B cell (primary cell): ENCODE data around the gene B4GALT4. TPM values are rescaled to one million over a fixed set of nuclear protein-coding genes. Genes with fewer than 3 reads are reported as not detected.

Experiments used
- ATAC-seq: fragments of 200-7000 bp; cut with Tn5 transposase; one replicate; pipeline ENCODE4 v1.10.0; 2021; ENCODE audit warnings: low read depth, mild to moderate bottlenecking, moderate number of reproducible peaks, moderate library complexity
- CTCF ChIA-PET: fragments of 350-600 bp; sonication (Branson Sonifier 250); formaldehyde crosslinking; loops from one replicate; lab custom pipeline; 2021; ENCODE audit warnings: antibody characterized with exemption, inconsistent platforms; lab: Charles Lee
- POLR2A ChIA-PET: fragments of 350-600 bp; sonication (Branson Sonifier 250); formaldehyde crosslinking; loops from one replicate; lab custom pipeline; 2021; ENCODE audit warnings: antibody characterized with exemption; lab: Charles Lee
- DNase-seq: peaks from one replicate; pipeline ENCODE4 v3.0.0; 2013
- H2AFZ ChIP-seq: 2 replicates; pipeline ENCODE4 v1.6.1; 2012; ENCODE audit warnings: mild to moderate bottlenecking, low read depth, low read length; ENCODE audit not compliant: insufficient read depth, poor library complexity, severe bottlenecking
- H3K27ac ChIP-seq, 2 donors: 1 replicate in 1 of 2; 2 replicates in 1 of 2; pipeline ENCODE4 v1.5.1; 2012 to 2013; ENCODE audit warnings: low read length in 2 of 2, mild to moderate bottlenecking in 2 of 2, moderate library complexity in 1 of 2
- H3K27me3 ChIP-seq, 4 experiments: fragments of 200-600 bp in 1 of 4; sonication (generic) in 1 of 4; replicated peaks in 1 of 4; 1 replicate in 2 of 4; 2 replicates in 2 of 4; pipeline versions ENCODE4 v1.6.1 to v1.7.0; 2013 to 2016; ENCODE audit warnings: low read length in 3 of 4, mild to moderate bottlenecking in 2 of 4, mixed read lengths in 1 of 4, moderate library complexity in 1 of 4; ENCODE audit not compliant: insufficient read depth in 4 of 4, control insufficient read depth in 3 of 4; ENCODE audit errors: control extremely low read depth in 1 of 4
- H3K36me3 ChIP-seq, 2 experiments: replicated peaks in 1 of 2; 1 replicate in 1 of 2; 2 replicates in 1 of 2; pipeline versions ENCODE4 v1.6.1 to v1.7.1; 2013; ENCODE audit warnings: low read length in 1 of 2; ENCODE audit not compliant: insufficient read depth in 2 of 2, control insufficient read depth in 1 of 2; ENCODE audit errors: control extremely low read depth in 1 of 2, extremely low read depth in 1 of 2
- H3K4me1 ChIP-seq, 2 donors: fragments of 200-600 bp in 1 of 2; sonication (generic) in 1 of 2; 1 replicate in 1 of 2; 2 replicates in 1 of 2; pipeline versions ENCODE4 v1.5.1 to v1.6.1; 2013 to 2017; ENCODE audit warnings: low read length in 2 of 2; ENCODE audit not compliant: control insufficient read depth in 2 of 2, insufficient read depth in 2 of 2
- H3K4me2 ChIP-seq: replicated peaks from 2 replicates; pipeline ENCODE3; 2012; ENCODE audit warnings: mild to moderate bottlenecking, low read depth, low read length; ENCODE audit not compliant: poor library complexity, severe bottlenecking
- H3K4me3 ChIP-seq, 5 experiments: fragments of 200-600 bp in 1 of 5; sonication (generic) in 1 of 5; 1 replicate in 3 of 5; 2 replicates in 2 of 5; pipeline versions ENCODE4 v1.5.1 to v1.7.0; 2011 to 2016; ENCODE audit warnings: low read length in 4 of 5, mild to moderate bottlenecking in 4 of 5, low read depth in 2 of 5, control low read depth in 1 of 5, moderate library complexity in 1 of 5; ENCODE audit not compliant: insufficient read depth in 1 of 5; ENCODE audit errors: control extremely low read depth in 1 of 5, extremely low read depth in 1 of 5
- H3K79me2 ChIP-seq: fragments of 200-600 bp; sonication (generic); one replicate; pipeline ENCODE4 v1.6.0; 2016; ENCODE audit warnings: low read length; ENCODE audit not compliant: control insufficient read depth, insufficient read depth
- H3K9ac ChIP-seq: fragments of 200-600 bp; sonication (generic); 2 replicates; pipeline ENCODE4 v1.6.1; 2017; ENCODE audit warnings: mild to moderate bottlenecking, low read length, moderate library complexity
- H3K9me3 ChIP-seq, 3 donors: one replicate each; pipeline versions ENCODE4 v1.6.1 to v1.7.1; 2013; ENCODE audit warnings: low read length in 2 of 3; ENCODE audit not compliant: control insufficient read depth in 2 of 3, insufficient read depth in 1 of 3; ENCODE audit errors: control extremely low read depth in 1 of 3
- H4K20me1 ChIP-seq: 2 replicates; pipeline ENCODE4 v1.6.0; 2012; ENCODE audit warnings: mild to moderate bottlenecking, low read length; ENCODE audit not compliant: insufficient read depth, control insufficient read depth, poor library complexity, severe bottlenecking
- H3K27ac Mint-ChIP-seq: one replicate; pipeline ENCODE4 v1.8.0; 2021; ENCODE audit warnings: mixed read lengths
- H3K27me3 Mint-ChIP-seq: one replicate; pipeline ENCODE4 v1.8.0; 2021; ENCODE audit warnings: mixed read lengths
- H3K4me1 Mint-ChIP-seq: one replicate; pipeline ENCODE4 v1.8.0; 2021; ENCODE audit warnings: mixed read lengths
- H3K4me3 Mint-ChIP-seq: one replicate; pipeline ENCODE4 v1.8.0; 2021; ENCODE audit warnings: mixed read lengths
- H3K9me3 Mint-ChIP-seq: one replicate; pipeline ENCODE4 v1.8.0; 2022; ENCODE audit warnings: mixed read lengths; ENCODE audit not compliant: insufficient read depth
- CTCF ChIP-seq: fragments of 200-600 bp; IDR thresholded peaks from one replicate; pipeline ENCODE4 v1.8.0; 2022; ENCODE audit warnings: antibody characterized with exemption, mild to moderate bottlenecking
- EZH2 ChIP-seq: IDR thresholded peaks from 2 replicates; pipeline ENCODE4 v1.6.1; 2012; ENCODE audit warnings: borderline replicate concordance, low read depth, mild to moderate bottlenecking, moderate library complexity, low read length; ENCODE audit not compliant: insufficient read depth, poor library complexity, severe bottlenecking
- WGBS: methylation state at CpG from one replicate; pipeline ENCODE4 v1.1.5; 2013; ENCODE audit warnings: missing lambda C conversion rate; ENCODE audit not compliant: insufficient coverage; 5-methylcytosine and 5-hydroxymethylcytosine counted together
- intact Hi-C: fragments of 100-400 bp; cut with micrococcal nuclease; formaldehyde crosslinking; loops from one replicate; pipeline ENCODE4 v1.10.0; 2022
- polyA plus RNA-seq: library from polyadenylated mRNA; depleted of rRNA; stranded (reverse); fragments of >200 nt; gene quantifications from 2 replicates; pipeline ENCODE4 v1.2.3, GENCODE V29; 2012
- total RNA-seq, 2 donors: library from RNA; stranded (reverse); fragments of 120-200 nt in 1 of 2; gene quantifications; 1 replicate in 1 of 2; 2 replicates in 1 of 2; pipeline versions ENCODE4 v1.2.3 to v1.2.4, GENCODE V29; 2013 to 2022

B4GALT4 gene
- total and polyA plus RNA-seq, 2 donors (not counting 1 experiment from before 2014, with no cell fraction given), result 7.1 to 21.9 TPM

GRCh38 chr3:119229190-119229589 is 11.5 kb downstream of the B4GALT4 start:
- no peak for DNase-seq
- no peak overlapping the region for H3K4me3 ChIP-seq
- peaks cover 9 to 63% of the 10 kb centered on the region in 2 experiments for H3K36me3 ChIP-seq
- no peak overlapping the region for H3K4me2 ChIP-seq
- Mint-ChIP-seq H3K4me1 (no peaks in the 10 kb centered on the region), H3K27me3 (no peaks in the 10 kb centered on the region), H3K4me3 (no peak overlapping the region), H3K27ac (no peak overlapping the region), H3K9me3 (no peaks in the 10 kb centered on the region)
- no peak overlapping the region for H2AFZ ChIP-seq
- H3K27me3 ChIP-seq, result no peaks in the 10 kb centered on the region
- H3K4me1 ChIP-seq, result no peaks in the 10 kb centered on the region
- POLR2A ChIA-PET, result no interaction called here
- no peaks in the 10 kb centered on the region for H3K79me2 ChIP-seq
- H3K27ac ChIP-seq, result no peak overlapping the region
- WGBS, result no CpG with 5 or more reads among the region's 7 CpGs
- H3K9me3 ChIP-seq, result no peaks in the 10 kb centered on the region
- CTCF ChIA-PET, result no interaction called here
- no peaks in the 10 kb centered on the region for H4K20me1 ChIP-seq
- TF ChIP-seq EZH2 (no peak), CTCF (no peak)
- no peak for ATAC-seq
- no peak overlapping the region for H3K9ac ChIP-seq
- intact Hi-C loops, result no loop called here

GRCh38 chr3:119228373-119229145 is 12.1 kb downstream of the B4GALT4 start:
- H3K9ac ChIP-seq, result no peak overlapping the region
- H4K20me1 ChIP-seq, result no peaks in the 10 kb centered on the region
- DNase-seq, result no peak
- H3K4me2 ChIP-seq, result no peak overlapping the region
- no peaks in the 10 kb centered on the region for H3K27me3 Mint-ChIP-seq
- ChIA-PET POLR2A (no interaction called here), CTCF (no interaction called here)
- no peaks in the 10 kb centered on the region for H3K4me1 Mint-ChIP-seq
- TF ChIP-seq EZH2, result no peak
- no peak for TF ChIP-seq CTCF
- H3K9me3 ChIP-seq, result no peaks in the 10 kb centered on the region
- H3K4me3 Mint-ChIP-seq, result no peak overlapping the region
- no peaks in the 10 kb centered on the region for H3K79me2 ChIP-seq
- ATAC-seq, result no peak
- intact Hi-C loops, result no loop called here
- H3K4me3 ChIP-seq, result no peak overlapping the region
- H3K4me1 ChIP-seq, result no peaks in the 10 kb centered on the region
- H3K9me3 Mint-ChIP-seq, result no peaks in the 10 kb centered on the region
- H3K27ac Mint-ChIP-seq, result no peak overlapping the region
- H3K27ac ChIP-seq, result no peak overlapping the region
- peaks cover 12 to 66% of the 10 kb centered on the region in 2 experiments for H3K36me3 ChIP-seq
- no peaks in the 10 kb centered on the region for H3K27me3 ChIP-seq
- WGBS, result no CpG with 5 or more reads among the region's 2 CpGs
- no peak overlapping the region for H2AFZ ChIP-seq
